Tibial nerve (tissue), 4 donors: ENCODE data around the gene BPIFA3. TPM values are rescaled to one million over a fixed set of nuclear protein-coding genes. Genes with fewer than 3 reads are reported as not detected.

Experiments
- DNase-seq, 2 donors: peaks; one replicate each; pipeline ENCODE4 v3.0.0-alpha.2; 2019; ENCODE audit warnings: low spot score in 2 of 2
- H3K27ac ChIP-seq, 4 donors: fragments of 200-600 bp; sonication (generic) in 3 of 4; one replicate each; pipeline ENCODE4 v1.5.1; 2017 to 2019; ENCODE audit warnings: mild to moderate bottlenecking in 1 of 4
- H3K27me3 ChIP-seq, 2 donors: fragments of 200-600 bp; sonication (generic) in 1 of 2; one replicate each; pipeline versions ENCODE4 v1.5.1 to v1.6.0; 2017 to 2019
- H3K36me3 ChIP-seq, 3 donors: fragments of 200-600 bp; sonication (generic); one replicate each; pipeline ENCODE4 v1.5.1; 2018 to 2019
- H3K4me1 ChIP-seq, 4 donors: fragments of 200-600 bp; sonication (generic) in 3 of 4; one replicate each; pipeline ENCODE4 v1.5.1; 2017 to 2019
- H3K4me3 ChIP-seq, 4 donors: fragments of 200-600 bp; sonication (generic) in 3 of 4; one replicate each; pipeline ENCODE4 v1.5.1; 2017 to 2019; ENCODE audit warnings: mild to moderate bottlenecking in 1 of 4, moderate library complexity in 1 of 4
- H3K9me3 ChIP-seq, 4 donors: fragments of 200-600 bp; sonication (generic) in 3 of 4; one replicate each; pipeline ENCODE4 v1.5.1; 2017 to 2019
- EP300 ChIP-seq, 2 donors: sonication (generic); formaldehyde crosslinking; IDR thresholded peaks; one replicate each; pipeline ENCODE4 v1.6.1; 2017; ENCODE audit warnings: antibody characterized with exemption in 2 of 2, mild to moderate bottlenecking in 1 of 2
- POLR2A ChIP-seq, 2 donors: fragments of 450-650 bp; IDR thresholded peaks; one replicate each; pipeline ENCODE4 v1.6.1; 2017; ENCODE audit warnings: antibody characterized with exemption in 2 of 2, mild to moderate bottlenecking in 2 of 2, moderate library complexity in 2 of 2
- WGBS, 2 donors: methylation state at CpG; one replicate each; pipeline ENCODE4 v1.1.5; 2018; 5-methylcytosine and 5-hydroxymethylcytosine counted together
- total RNA-seq, 4 donors: library from RNA; depleted of rRNA; stranded (reverse); fragments of >200 nt; gene quantifications; one replicate each; pipeline ENCODE4 v1.1.0, GENCODE V29; 2016
- TF ChIP-seq, protein P1 (sequence below), 5 experiments: fragments of 200-600 bp in 3 of 5; fragments of 450-650 bp in 2 of 5; sonication (generic) in 3 of 5; IDR thresholded peaks; one replicate each; pipeline ENCODE4 v1.5.1; 2016 to 2019; ENCODE audit warnings: antibody characterized with exemption in 5 of 5, mild to moderate bottlenecking in 3 of 5, moderate library complexity in 2 of 5

BPIFA3 gene
- total RNA-seq, 4 donors from 2014 or later, result not detected

DNA sequence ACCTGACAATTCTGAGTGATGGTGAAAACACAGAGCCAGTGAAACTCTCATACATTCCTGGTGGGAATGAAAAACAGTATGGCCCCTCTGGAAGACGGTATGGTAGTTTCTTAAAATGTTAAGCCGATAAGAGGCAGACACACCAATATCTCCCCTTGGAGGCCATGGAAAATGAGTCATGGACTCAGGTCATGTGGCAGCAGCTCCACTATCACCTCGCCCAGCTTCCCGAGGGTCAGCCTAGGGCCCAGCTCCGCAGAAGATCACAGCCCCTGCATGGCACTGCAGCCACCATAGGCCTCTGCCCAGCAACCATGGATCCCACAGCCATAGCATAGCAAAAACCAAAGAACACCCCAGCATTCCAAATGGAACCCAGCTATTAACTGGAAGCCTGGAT, 40.1 kb downstream of the BPIFA3 start:
- Histone ChIP-seq H3K4me1 (peaks cover 0 to 4% (median 0%) of the 10 kb centered on the region in 4 donors), H3K9me3 (peaks cover 0 to 16% (median 0%) of the 10 kb centered on the region in 4 donors), H3K4me3 (no peak overlapping the region), H3K27ac (no peak overlapping the region), H3K27me3 (no peaks in the 10 kb centered on the region), H3K36me3 (no peaks in the 10 kb centered on the region)
- no peak for TF ChIP-seq EP300 (IDR thresholded peaks at IDR 0.05)
- TF ChIP-seq, protein P1, sequence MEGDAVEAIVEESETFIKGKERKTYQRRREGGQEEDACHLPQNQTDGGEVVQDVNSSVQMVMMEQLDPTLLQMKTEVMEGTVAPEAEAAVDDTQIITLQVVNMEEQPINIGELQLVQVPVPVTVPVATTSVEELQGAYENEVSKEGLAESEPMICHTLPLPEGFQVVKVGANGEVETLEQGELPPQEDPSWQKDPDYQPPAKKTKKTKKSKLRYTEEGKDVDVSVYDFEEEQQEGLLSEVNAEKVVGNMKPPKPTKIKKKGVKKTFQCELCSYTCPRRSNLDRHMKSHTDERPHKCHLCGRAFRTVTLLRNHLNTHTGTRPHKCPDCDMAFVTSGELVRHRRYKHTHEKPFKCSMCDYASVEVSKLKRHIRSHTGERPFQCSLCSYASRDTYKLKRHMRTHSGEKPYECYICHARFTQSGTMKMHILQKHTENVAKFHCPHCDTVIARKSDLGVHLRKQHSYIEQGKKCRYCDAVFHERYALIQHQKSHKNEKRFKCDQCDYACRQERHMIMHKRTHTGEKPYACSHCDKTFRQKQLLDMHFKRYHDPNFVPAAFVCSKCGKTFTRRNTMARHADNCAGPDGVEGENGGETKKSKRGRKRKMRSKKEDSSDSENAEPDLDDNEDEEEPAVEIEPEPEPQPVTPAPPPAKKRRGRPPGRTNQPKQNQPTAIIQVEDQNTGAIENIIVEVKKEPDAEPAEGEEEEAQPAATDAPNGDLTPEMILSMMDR (IDR thresholded peaks at IDR 0.05), result no peak
- TF ChIP-seq POLR2A (IDR thresholded peaks at IDR 0.05), result no peak
- WGBS, 2 donors, result 77 to 83% methylated on average over 5 of the region's 5 CpGs
- DNase-seq, result no peak

DNA sequence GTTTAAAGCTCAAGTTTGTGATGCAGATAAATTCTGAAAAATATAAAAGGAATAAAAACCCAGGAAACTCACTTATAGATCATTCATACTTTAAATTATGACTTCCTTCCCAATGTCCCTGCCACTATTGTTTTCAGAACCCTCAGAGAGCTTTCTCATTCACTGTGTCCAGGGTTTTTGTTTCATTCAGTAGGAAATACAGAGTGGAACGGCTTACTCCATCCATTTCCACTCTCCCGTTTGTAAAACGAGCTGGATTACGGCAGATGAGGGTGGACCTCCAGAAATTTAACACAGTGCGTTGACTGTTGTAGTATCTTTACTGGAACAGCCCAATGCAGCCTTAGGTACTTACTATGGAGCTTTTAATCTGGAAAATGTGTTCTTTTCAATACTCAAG, 42.2 kb downstream of the BPIFA3 start:
- no peaks in the 10 kb centered on the region for H3K27me3 ChIP-seq
- peaks cover 0 to 12% (median 5%) of the 10 kb centered on the region in 4 donors for H3K4me1 ChIP-seq
- no peak overlapping the region for H3K27ac ChIP-seq
- H3K36me3 ChIP-seq, result no peaks in the 10 kb centered on the region
- 52 to 56% methylated on average over 5 of the region's 5 CpGs for WGBS, 2 donors
- H3K4me3 ChIP-seq, result no peak overlapping the region
- H3K9me3 ChIP-seq, result peaks cover 0 to 16% (median 0%) of the 10 kb centered on the region in 4 donors
- no peak for TF ChIP-seq EP300 (IDR thresholded peaks at IDR 0.05)
- no peak for TF ChIP-seq POLR2A (IDR thresholded peaks at IDR 0.05)
- no peak for DNase-seq

DNA sequence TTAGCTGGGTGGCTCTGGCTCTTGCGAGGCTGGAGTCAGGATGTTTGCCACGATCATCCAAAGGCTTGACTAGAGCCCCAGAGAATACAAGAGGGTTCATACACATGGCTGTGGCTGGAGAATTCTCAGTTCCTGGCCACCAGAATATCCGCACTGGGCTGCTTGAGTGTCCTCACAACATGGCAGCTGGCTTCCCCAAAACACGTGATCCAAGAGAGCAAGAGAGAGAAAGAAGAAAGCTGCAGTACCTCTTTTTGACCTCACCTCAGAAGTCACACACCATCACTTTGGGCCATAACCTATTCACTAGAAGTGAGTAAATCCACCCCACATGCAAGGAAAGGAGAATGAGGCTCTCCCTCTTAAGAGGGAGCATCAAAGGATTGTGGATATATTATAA, 44.3 kb downstream of the BPIFA3 start:
- WGBS, 2 donors, result 72 to 78% methylated on average over 4 of the region's 4 CpGs
- Histone ChIP-seq H3K27ac (no peak overlapping the region), H3K9me3 (peaks cover 0 to 5% (median 0%) of the 10 kb centered on the region in 4 donors), H3K36me3 (no peaks in the 10 kb centered on the region), H3K4me1 (peaks cover 0 to 12% (median 5%) of the 10 kb centered on the region in 4 donors), H3K27me3 (no peaks in the 10 kb centered on the region), H3K4me3 (no peak overlapping the region)
- DNase-seq, result no peak
- TF ChIP-seq EP300 (IDR thresholded peaks at IDR 0.05) (no peak), POLR2A (IDR thresholded peaks at IDR 0.05) (no peak)
- TF ChIP-seq, protein P1 (IDR thresholded peaks at IDR 0.05), result no peak

DNA sequence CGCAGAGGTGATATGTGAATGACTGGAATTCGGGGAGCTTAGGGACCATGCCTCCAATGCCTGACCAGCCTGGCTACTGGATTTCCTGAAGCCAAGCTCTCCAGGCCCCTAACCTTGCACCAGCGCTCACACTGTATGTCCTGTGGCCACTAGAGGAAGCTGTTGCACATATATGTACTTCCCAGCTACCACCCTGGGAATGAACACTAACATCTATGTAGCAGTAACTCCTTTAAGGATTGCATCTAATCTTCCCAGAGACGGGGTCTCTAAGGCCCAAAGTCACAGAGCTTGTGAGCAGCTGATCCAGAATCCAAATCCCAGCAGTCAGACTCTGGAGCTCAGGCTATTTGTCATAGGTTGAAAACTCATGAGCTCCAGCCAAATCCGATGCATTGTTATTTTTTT, 45.5 kb downstream of the BPIFA3 start:
- Histone ChIP-seq H3K4me3 (no peak overlapping the region), H3K9me3 (peaks cover 0 to 5% (median 0%) of the 10 kb centered on the region in 4 donors), H3K27me3 (no peaks in the 10 kb centered on the region), H3K4me1 (peaks cover 0 to 12% (median 5%) of the 10 kb centered on the region in 4 donors), H3K27ac (peak overlapping the region in 1 of 4 donors; percentile 25), H3K36me3 (no peaks in the 10 kb centered on the region)
- WGBS, 2 donors, result 7 to 10% methylated on average over 5 of the region's 5 CpGs
- TF ChIP-seq EP300 (IDR thresholded peaks at IDR 0.05) (no peak), POLR2A (IDR thresholded peaks at IDR 0.05) (no peak)
- TF ChIP-seq, protein P1 (IDR thresholded peaks at IDR 0.05), result peak; percentile 25 to 43 (median 31)
- DNase-seq, result peak in 1 of 2 donors; percentile 33

DNA sequence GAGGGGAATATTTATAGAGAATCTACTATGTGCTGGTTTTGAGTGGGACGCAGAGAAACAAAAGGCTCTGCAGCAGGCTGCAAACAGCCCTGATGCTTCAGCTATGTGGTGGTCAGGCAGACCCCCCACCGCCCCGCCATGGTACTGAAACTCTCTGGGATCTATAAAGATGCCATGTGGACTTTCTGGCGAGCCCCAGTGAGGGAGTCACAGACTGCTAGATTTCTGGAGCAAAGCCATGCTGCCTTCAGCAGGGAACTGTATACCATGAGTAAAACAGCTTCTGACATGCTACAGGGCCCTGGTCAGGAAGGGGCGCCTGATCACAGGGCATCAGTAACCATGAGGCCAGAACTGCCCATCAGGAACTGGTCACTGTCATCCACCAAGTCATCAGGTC, 46.6 kb downstream of the BPIFA3 start:
- Histone ChIP-seq H3K9me3 (peaks cover 0 to 5% (median 0%) of the 10 kb centered on the region in 4 donors), H3K36me3 (no peaks in the 10 kb centered on the region), H3K4me3 (no peak overlapping the region), H3K27me3 (peaks cover 0 to 6% of the 10 kb centered on the region in 2 donors), H3K27ac (no peak overlapping the region), H3K4me1 (peaks cover 0 to 12% (median 5%) of the 10 kb centered on the region in 4 donors)
- 37 to 56% methylated on average over 4 to 5 of the region's 5 CpGs for WGBS, 2 donors
- no peak for DNase-seq
- no peak for TF ChIP-seq EP300 (IDR thresholded peaks at IDR 0.05)
- no peak for TF ChIP-seq POLR2A (IDR thresholded peaks at IDR 0.05)
- TF ChIP-seq, protein P1 (IDR thresholded peaks at IDR 0.05), result no peak
